GM12878 (cell line): ENCODE measurements around the gene HCFC1R1. TPM values are rescaled to one million over a fixed set of nuclear protein-coding genes. Genes with fewer than 3 reads are reported as not detected.

ENCODE experiments used
- ATAC-seq: fragments of 200-7000 bp; cut with Tn5 transposase; 3 replicates; pipeline ENCODE4 v1.9.1; 2020; ENCODE audit warnings: mild to moderate bottlenecking, moderate library complexity
- BruUV-seq: library from RNA; stranded (reverse); fragments of 400-500 nt; replicated peaks from 2 replicates; lab custom pipeline; 2021; lab: Mats Ljungman, UMichigan
- CTCF ChIA-PET: fragments of 300-600 bp; sonication (Branson Sonifier 250); formaldehyde crosslinking; extraction: SDS; loops from one replicate; lab custom pipeline; 2021; ENCODE audit warnings: inconsistent platforms; lab: Yijun Ruan, JAX
- POLR2A ChIA-PET: fragments of 350-600 bp; formaldehyde crosslinking; extraction: SDS; loops from one replicate; lab custom pipeline; 2021; ENCODE audit warnings: inconsistent platforms; lab: Charles Lee
- RAD21 ChIA-PET: fragments of 300-600 bp; sonication (Branson Sonifier 250); formaldehyde crosslinking; loops from one replicate; lab custom pipeline; 2023; ENCODE audit warnings: antibody characterized with exemption; ENCODE audit not compliant: unreplicated experiment; lab: Charles Lee
- SMC1A ChIA-PET: fragments of 300-600 bp; sonication (Branson Sonifier 250); formaldehyde crosslinking; loops from one replicate; lab custom pipeline; 2023; ENCODE audit not compliant: unreplicated experiment, uncharacterized antibody; lab: Charles Lee
- DNase-seq: peaks from one replicate; pipeline ENCODE4 v3.0.0-alpha.2; 2011; ENCODE audit warnings: low read depth, low spot score
- FAIRE-seq: peaks from 3 replicates; lab custom pipeline; 2011; peaks lifted over from hg19 to GRCh38; lab: Jason Lieb, UNC
- H2AFZ ChIP-seq: 2 replicates; pipeline ENCODE4 v1.6.0; 2011; ENCODE audit warnings: low read depth, low read length, control low read depth; ENCODE audit not compliant: control insufficient read depth
- H3K27ac ChIP-seq: 2 replicates; pipeline ENCODE4 v1.5.1; 2011; ENCODE audit warnings: control low read depth; ENCODE audit not compliant: control insufficient read depth, insufficient read depth
- H3K27me3 ChIP-seq, 2 experiments: replicated peaks in 1 of 2; 2 replicates each; pipeline versions ENCODE4 v1.6.0 to v1.6.1; 2011; ENCODE audit warnings: low read length in 1 of 2; ENCODE audit not compliant: control insufficient read depth in 2 of 2, insufficient read depth in 2 of 2
- H3K36me3 ChIP-seq, 2 experiments: 2 replicates each; pipeline ENCODE4 v1.5.1; 2011; ENCODE audit warnings: low read length in 1 of 2; ENCODE audit not compliant: control insufficient read depth in 2 of 2, insufficient read depth in 2 of 2
- H3K4me1 ChIP-seq: 2 replicates; pipeline ENCODE4 v1.6.1; 2011; ENCODE audit warnings: mild to moderate bottlenecking, low read length, moderate library complexity, mixed read lengths; ENCODE audit not compliant: control insufficient read depth, insufficient read depth
- H3K4me2 ChIP-seq: 2 replicates; pipeline ENCODE4 v1.6.0; 2011; ENCODE audit warnings: control low read depth; ENCODE audit not compliant: control insufficient read depth, insufficient read depth
- H3K4me3 ChIP-seq: fragments of 200-600 bp; sonication (generic); 2 replicates; pipeline ENCODE4 v1.5.1; 2016
- H3K79me2 ChIP-seq: 2 replicates; pipeline ENCODE4 v1.6.0; 2011; ENCODE audit warnings: low read length; ENCODE audit not compliant: control insufficient read depth, insufficient read depth
- H3K9ac ChIP-seq: 2 replicates; pipeline ENCODE4 v1.8.0; 2011; ENCODE audit warnings: low read length, control low read depth, mixed read lengths; ENCODE audit not compliant: control insufficient read depth, insufficient read depth
- H3K9me3 ChIP-seq: replicated peaks from 3 replicates; pipeline ENCODE4 v1.5.1; 2011; ENCODE audit warnings: mild to moderate bottlenecking, low read length; ENCODE audit not compliant: control insufficient read depth, insufficient read depth
- H4K20me1 ChIP-seq: 2 replicates; pipeline ENCODE4 v1.6.0; 2011; ENCODE audit not compliant: control insufficient read depth, insufficient read depth
- ETV6 ChIP-seq, 2 experiments: fragments of 450-650 bp in 1 of 2; IDR thresholded peaks in 1 of 2; conservative IDR thresholded peaks in 1 of 2; 2 replicates each; pipeline ENCODE4 v1.6.1; 2014; ENCODE audit warnings: antibody characterized with exemption in 1 of 2, borderline replicate concordance in 1 of 2, low read depth in 1 of 2, mild to moderate bottlenecking in 1 of 2, moderate library complexity in 1 of 2
- MEF2B ChIP-seq: fragments of 450-650 bp; IDR thresholded peaks from 2 replicates; pipeline ENCODE4 v1.6.1; 2018; ENCODE audit warnings: mild to moderate bottlenecking, moderate library complexity; ENCODE audit not compliant: partially characterized antibody, poor library complexity, severe bottlenecking
- MTA3 ChIP-seq: IDR thresholded peaks from 2 replicates; pipeline ENCODE4 v1.6.1; 2012; ENCODE audit warnings: low read length, inconsistent platforms, borderline replicate concordance
- NFYB ChIP-seq: IDR thresholded peaks from 2 replicates; pipeline ENCODE4 v1.6.1; 2011; ENCODE audit warnings: low read depth, mild to moderate bottlenecking, low read length, improper control_type of control experiment, moderate library complexity; ENCODE audit not compliant: insufficient read depth
- SREBF2 ChIP-seq: IDR thresholded peaks from 2 replicates; pipeline ENCODE4 v1.6.1; 2012; ENCODE audit warnings: mild to moderate bottlenecking, low read length
- ZNF274 ChIP-seq: IDR thresholded peaks from one replicate; pipeline ENCODE4 v1.8.0; 2011; ENCODE audit not compliant: insufficient read length, insufficient read depth
- WGBS: methylation state at CpG from one replicate; pipeline ENCODE4 v1.1.6; 2016; ENCODE audit warnings: low lambda C conversion rate; ENCODE audit not compliant: insufficient replicate concordance, insufficient coverage; ENCODE audit errors: missing lambda C conversion rate; 5-methylcytosine and 5-hydroxymethylcytosine counted together
- in situ Hi-C: fragments of 300-500 bp; cut with MboI; formaldehyde crosslinking; loops from 9 replicates; pipeline ENCODE4 v1.14.3; 2018; ENCODE audit warnings: mixed read lengths
- intact Hi-C: fragments of 100-400 bp; cut with micrococcal nuclease; formaldehyde crosslinking; loops from one replicate; pipeline ENCODE4 v1.14.2; 2022; ENCODE audit not compliant: unreplicated experiment
- polyA plus RNA-seq, 11 experiments: library from polyadenylated mRNA; depleted of rRNA in 4 of 11; unstranded in 6 of 11; stranded (reverse) in 5 of 11; fragments of >200 nt; fragmentation: Nextera tagmentation in 4 of 11; fragmentation: Illumina TruSeq in 1 of 11; extraction: Ambion mirVana in 4 of 11; extraction: Trizol in 1 of 11; gene quantifications; 1 replicate in 1 of 11; 2 replicates in 10 of 11; pipeline versions ENCODE4 v1.2.1 to v1.2.3, GENCODE V29; 2011 to 2016; ENCODE audit warnings: inconsistent platforms in 2 of 11, missing spikeins in 2 of 11, low read depth in 1 of 11
- total RNA-seq, 4 experiments: library from RNA; depleted of rRNA in 3 of 4; stranded (reverse); fragments of >200 nt in 3 of 4; fragmentation: Illumina TruSeq in 1 of 4; extraction: Trizol in 1 of 4; gene quantifications; 2 replicates each; pipeline versions ENCODE4 v1.2.1 to v1.2.3, GENCODE V29; 2013 to 2021

The HCFC1R1 gene
- total and polyA plus RNA-seq, 10 of the 15 experiments (the other 5 are each of a cell fraction or from before 2014, with no cell fraction given) = 2.8 to 42.5 (median 20.4) TPM

- Histone ChIP-seq H3K9me3 (no peaks in the 10 kb centered on the region), H3K9ac (no peak overlapping the region), H3K4me2 (no peak overlapping the region), H2AFZ (no peak overlapping the region), H3K79me2 (peaks cover 11% of the 10 kb centered on the region), H4K20me1 (no peaks in the 10 kb centered on the region), H3K4me1 (peaks cover 7% of the 10 kb centered on the region), H3K27ac (no peak overlapping the region), H3K27me3 (no peaks in the 10 kb centered on the region), H3K36me3 (peaks cover 0 to 1% of the 10 kb centered on the region in 2 experiments; a peak in 1 of 4 replicates), H3K4me3 (no peak overlapping the region)
- ATAC-seq (no peak), DNase-seq (no peak), FAIRE-seq (no peak)
- ChIA-PET SMC1A (interaction anchor here (0.5 kb wide), 1 partner anchor 71 kb away, joined by 4 read pairs; no protein-coding TSS in a partner anchor), POLR2A (interaction anchor here (2.9 kb wide), 1 partner anchor 12 kb away, joined by 18 read pairs; the partner anchor contains the start of gene PAQR4), CTCF (interaction anchor here (1.0 to 2.3 kb wide), 6 partner anchors 12 to 99 kb away, joined by 3 to 13 read pairs (median 4); partner anchors contain the start of genes FLYWCH2 and PAQR4), RAD21 (interaction anchor here (1.2 to 2.4 kb wide), 2 partner anchors 12 to 55 kb away, joined by 3 to 6 read pairs; partner anchors contain the start of gene PAQR4)
- BruUV-seq = no TSS peak
- in situ Hi-C loops (no loop called here), intact Hi-C loops (loop anchor here (5.0 kb wide), 2 partner anchors 55 to 75 kb away; no protein-coding TSS in a partner anchor)
- no peak for TF ChIP-seq MTA3
- no peak for TF ChIP-seq ETV6 (conservative IDR thresholded peaks at IDR 0.05 in 1 of 2, IDR thresholded peaks at IDR 0.05 in 1 of 2; ENCODE audit: borderline replicate concordance in 1 of 2, low read depth in 1 of 2)
- no peak for TF ChIP-seq NFYB
- TF ChIP-seq SREBF2 = no peak
- TF ChIP-seq MEF2B = no peak
- no peak for TF ChIP-seq ZNF274
- whole genome bisulfite sequencing = 75% methylated on average over 4 of the region's 4 CpGs
Observed at GRCh38 chr16:2981899-2982250, 41.9 kb downstream of the HCFC1R1 start.
